ENCODE data around the gene KPNA3.

KPNA3 gene

DNA sequence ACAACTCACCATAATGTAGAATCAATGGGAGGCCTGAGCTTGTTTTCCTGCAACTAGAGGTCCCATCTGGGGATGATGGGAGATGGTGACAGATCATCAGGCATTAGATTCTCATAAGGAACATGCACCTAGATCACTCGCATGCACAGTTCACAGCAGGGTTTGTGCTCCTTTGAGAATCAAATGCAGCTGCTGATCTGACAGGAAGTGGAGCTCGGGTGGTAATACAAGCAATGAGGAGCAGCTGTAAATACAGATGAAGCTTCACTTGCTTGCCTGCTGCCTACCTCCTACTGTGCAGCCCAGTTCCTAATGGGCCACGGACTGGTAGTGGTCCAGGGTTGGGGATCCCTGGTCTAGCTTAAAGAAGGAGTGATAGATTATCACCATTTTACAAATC, 33.0 kb downstream of the KPNA3 start:
- Histone ChIP-seq H3K4me1 (ENCODE audit: control insufficient read depth, low read length) (peaks cover 14% of the 10 kb centered on the region), H3K4me2 (ENCODE audit: low read length) (no peak overlapping the region), H3K9me3 (ENCODE audit: control insufficient read depth, insufficient read depth, low read length) (no peaks in the 10 kb centered on the region), H3K27ac (ENCODE audit: low read depth, low read length) (no peak overlapping the region), H3K36me3 (ENCODE audit: control insufficient read depth, low read length) (peaks cover 10% of the 10 kb centered on the region), H4K20me1 (ENCODE audit: control insufficient read depth, insufficient read depth, low read depth, low read length) (no peaks in the 10 kb centered on the region), H3K27me3 (ENCODE audit: control insufficient read depth, low read length) (no peaks in the 10 kb centered on the region), H3K79me2 (ENCODE audit: control insufficient read depth, low read length) (peaks cover 83% of the 10 kb centered on the region), H3K9me2 (replicated peaks; ENCODE audit: control insufficient read depth, low read length) (no peaks in the 10 kb centered on the region), H3K4me3 (ENCODE audit: low read length) (no peak overlapping the region), H3F3A (ENCODE audit: control insufficient read depth, insufficient read depth) (peaks cover 3% of the 10 kb centered on the region; the same call in 1 of the 2 replicates)
- no peak for TF ChIP-seq EZH2phosphoT487 (IDR thresholded peaks at IDR 0.05; ENCODE audit: borderline replicate concordance, low read length)
- TF ChIP-seq, protein P1, sequence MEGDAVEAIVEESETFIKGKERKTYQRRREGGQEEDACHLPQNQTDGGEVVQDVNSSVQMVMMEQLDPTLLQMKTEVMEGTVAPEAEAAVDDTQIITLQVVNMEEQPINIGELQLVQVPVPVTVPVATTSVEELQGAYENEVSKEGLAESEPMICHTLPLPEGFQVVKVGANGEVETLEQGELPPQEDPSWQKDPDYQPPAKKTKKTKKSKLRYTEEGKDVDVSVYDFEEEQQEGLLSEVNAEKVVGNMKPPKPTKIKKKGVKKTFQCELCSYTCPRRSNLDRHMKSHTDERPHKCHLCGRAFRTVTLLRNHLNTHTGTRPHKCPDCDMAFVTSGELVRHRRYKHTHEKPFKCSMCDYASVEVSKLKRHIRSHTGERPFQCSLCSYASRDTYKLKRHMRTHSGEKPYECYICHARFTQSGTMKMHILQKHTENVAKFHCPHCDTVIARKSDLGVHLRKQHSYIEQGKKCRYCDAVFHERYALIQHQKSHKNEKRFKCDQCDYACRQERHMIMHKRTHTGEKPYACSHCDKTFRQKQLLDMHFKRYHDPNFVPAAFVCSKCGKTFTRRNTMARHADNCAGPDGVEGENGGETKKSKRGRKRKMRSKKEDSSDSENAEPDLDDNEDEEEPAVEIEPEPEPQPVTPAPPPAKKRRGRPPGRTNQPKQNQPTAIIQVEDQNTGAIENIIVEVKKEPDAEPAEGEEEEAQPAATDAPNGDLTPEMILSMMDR (IDR thresholded peaks at IDR 0.05; ENCODE audit: low read depth, low read length, poor library complexity, severe bottlenecking), result no peak

DNA sequence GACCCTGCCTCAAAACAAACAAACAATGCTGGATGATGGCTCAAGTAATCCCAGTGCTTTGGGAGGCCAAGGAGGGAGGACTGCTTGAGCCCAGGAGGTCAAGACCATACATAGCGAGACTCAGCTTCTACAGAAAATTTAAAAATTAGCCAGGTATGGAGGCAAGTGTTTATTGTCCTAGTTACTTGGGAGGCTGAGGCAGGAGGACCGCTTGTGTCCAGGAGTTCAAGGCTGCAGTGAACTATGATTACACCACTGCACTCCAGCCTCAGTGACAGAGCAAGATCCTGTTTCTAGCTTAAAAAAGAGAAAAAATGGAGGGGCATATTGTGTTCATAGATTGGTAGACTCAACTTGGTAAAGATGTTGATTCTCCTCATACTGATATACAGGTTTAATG, 36.2 kb downstream of the KPNA3 start:
- Histone ChIP-seq H3K9me2 (replicated peaks; ENCODE audit: control insufficient read depth, low read length) (no peaks in the 10 kb centered on the region), H3K79me2 (ENCODE audit: control insufficient read depth, low read length) (peaks cover 98% of the 10 kb centered on the region), H3K4me1 (ENCODE audit: control insufficient read depth, low read length) (peaks cover 14% of the 10 kb centered on the region), H3K27me3 (ENCODE audit: control insufficient read depth, low read length) (no peaks in the 10 kb centered on the region), H4K20me1 (ENCODE audit: control insufficient read depth, insufficient read depth, low read depth, low read length) (peaks cover 3% of the 10 kb centered on the region; the same call in 1 of the 2 replicates), H3F3A (ENCODE audit: control insufficient read depth, insufficient read depth) (no peaks in the 10 kb centered on the region), H3K27ac (ENCODE audit: low read depth, low read length) (no peak overlapping the region), H3K4me3 (ENCODE audit: low read length) (no peak overlapping the region), H3K36me3 (ENCODE audit: control insufficient read depth, low read length) (no peaks in the 10 kb centered on the region), H3K9me3 (ENCODE audit: control insufficient read depth, insufficient read depth, low read length) (no peaks in the 10 kb centered on the region), H3K4me2 (ENCODE audit: low read length) (no peak overlapping the region)
- no peak for TF ChIP-seq EZH2phosphoT487 (IDR thresholded peaks at IDR 0.05; ENCODE audit: borderline replicate concordance, low read length)
- TF ChIP-seq, protein P1 (IDR thresholded peaks at IDR 0.05; ENCODE audit: low read depth, low read length, poor library complexity, severe bottlenecking), result no peak

DNA sequence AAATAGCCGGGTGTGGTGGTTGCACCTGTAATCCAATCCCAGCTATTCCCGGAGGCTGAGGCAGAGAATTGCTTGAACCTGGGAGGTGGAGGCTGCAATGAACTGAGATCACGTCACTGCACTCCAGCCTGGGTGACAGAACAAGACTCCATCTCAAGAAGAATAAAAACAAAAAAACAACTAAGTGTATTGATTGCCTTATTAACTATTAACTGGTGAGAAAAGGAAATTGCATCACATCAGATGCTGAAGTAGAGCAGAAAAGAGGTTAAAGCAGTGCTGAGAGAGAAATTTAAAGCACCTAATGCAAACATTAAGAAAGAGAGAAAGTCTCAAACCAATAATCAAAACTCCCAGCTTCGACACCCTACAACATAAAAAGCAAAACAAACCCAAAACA, 38.3 kb downstream of the KPNA3 start:
- no peaks in the 10 kb centered on the region for H3F3A ChIP-seq (ENCODE audit: control insufficient read depth, insufficient read depth)
- peaks cover 100% of the 10 kb centered on the region for H3K79me2 ChIP-seq (ENCODE audit: control insufficient read depth, low read length)
- no peaks in the 10 kb centered on the region for H3K27me3 ChIP-seq (ENCODE audit: control insufficient read depth, low read length)
- TF ChIP-seq, protein P1 (IDR thresholded peaks at IDR 0.05; ENCODE audit: low read depth, low read length, poor library complexity, severe bottlenecking), result no peak
- no peak overlapping the region for H3K27ac ChIP-seq (ENCODE audit: low read depth, low read length)
- H3K4me2 ChIP-seq (ENCODE audit: low read length), result no peak overlapping the region
- no peaks in the 10 kb centered on the region for H3K36me3 ChIP-seq (ENCODE audit: control insufficient read depth, low read length)
- H3K4me1 ChIP-seq (ENCODE audit: control insufficient read depth, low read length), result no peaks in the 10 kb centered on the region; the same call in 1 of the 2 replicates
- H3K9me2 ChIP-seq (replicated peaks; ENCODE audit: control insufficient read depth, low read length), result no peaks in the 10 kb centered on the region
- peaks cover 13% of the 10 kb centered on the region for H4K20me1 ChIP-seq (ENCODE audit: control insufficient read depth, insufficient read depth, low read depth, low read length)
- no peaks in the 10 kb centered on the region for H3K9me3 ChIP-seq (ENCODE audit: control insufficient read depth, insufficient read depth, low read length)
- no peak overlapping the region for H3K4me3 ChIP-seq (ENCODE audit: low read length)

DNA sequence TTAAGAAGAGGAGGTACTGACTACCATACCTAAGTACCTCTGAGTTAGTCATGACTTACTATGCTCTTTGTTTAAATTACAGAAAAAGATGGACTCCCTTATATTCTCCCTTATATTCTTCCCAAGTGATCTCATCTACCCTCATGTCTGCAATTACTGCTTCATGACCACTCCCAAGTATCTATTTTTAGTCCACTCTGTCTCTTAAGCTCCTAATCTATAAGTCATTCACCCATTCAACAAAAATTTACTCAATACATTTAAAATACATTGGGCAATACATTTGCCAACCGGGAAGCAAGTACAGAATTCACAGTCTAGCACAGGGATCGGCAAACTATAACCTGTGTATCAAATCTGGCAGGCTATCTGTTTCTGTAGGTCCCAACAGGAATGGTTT, 42.6 kb downstream of the KPNA3 start:
- peaks cover 19% of the 10 kb centered on the region for H3K36me3 ChIP-seq (ENCODE audit: control insufficient read depth, low read length)
- peaks cover 81% of the 10 kb centered on the region for H3K79me2 ChIP-seq (ENCODE audit: control insufficient read depth, low read length)
- TF ChIP-seq, protein P1 (IDR thresholded peaks at IDR 0.05; ENCODE audit: low read depth, low read length, poor library complexity, severe bottlenecking), result no peak

More for the DNA sequence above, 42.6 kb downstream of the KPNA3 start:
- Histone ChIP-seq H3K4me2 (ENCODE audit: low read length) (no peak overlapping the region), H3K27ac (ENCODE audit: low read depth, low read length) (no peak overlapping the region), H3K4me1 (ENCODE audit: control insufficient read depth, low read length) (no peaks in the 10 kb centered on the region), H3K9me2 (replicated peaks; ENCODE audit: control insufficient read depth, low read length) (no peaks in the 10 kb centered on the region), H3K4me3 (ENCODE audit: low read length) (no peak overlapping the region), H3K9me3 (ENCODE audit: control insufficient read depth, insufficient read depth, low read length) (no peaks in the 10 kb centered on the region), H3K27me3 (ENCODE audit: control insufficient read depth, low read length) (no peaks in the 10 kb centered on the region), H4K20me1 (ENCODE audit: control insufficient read depth, insufficient read depth, low read depth, low read length) (peaks cover 14% of the 10 kb centered on the region), H3F3A (ENCODE audit: control insufficient read depth, insufficient read depth) (no peaks in the 10 kb centered on the region)
